ENCODE measurements around the gene FBXL14.

Gene FBXL14

DNA sequence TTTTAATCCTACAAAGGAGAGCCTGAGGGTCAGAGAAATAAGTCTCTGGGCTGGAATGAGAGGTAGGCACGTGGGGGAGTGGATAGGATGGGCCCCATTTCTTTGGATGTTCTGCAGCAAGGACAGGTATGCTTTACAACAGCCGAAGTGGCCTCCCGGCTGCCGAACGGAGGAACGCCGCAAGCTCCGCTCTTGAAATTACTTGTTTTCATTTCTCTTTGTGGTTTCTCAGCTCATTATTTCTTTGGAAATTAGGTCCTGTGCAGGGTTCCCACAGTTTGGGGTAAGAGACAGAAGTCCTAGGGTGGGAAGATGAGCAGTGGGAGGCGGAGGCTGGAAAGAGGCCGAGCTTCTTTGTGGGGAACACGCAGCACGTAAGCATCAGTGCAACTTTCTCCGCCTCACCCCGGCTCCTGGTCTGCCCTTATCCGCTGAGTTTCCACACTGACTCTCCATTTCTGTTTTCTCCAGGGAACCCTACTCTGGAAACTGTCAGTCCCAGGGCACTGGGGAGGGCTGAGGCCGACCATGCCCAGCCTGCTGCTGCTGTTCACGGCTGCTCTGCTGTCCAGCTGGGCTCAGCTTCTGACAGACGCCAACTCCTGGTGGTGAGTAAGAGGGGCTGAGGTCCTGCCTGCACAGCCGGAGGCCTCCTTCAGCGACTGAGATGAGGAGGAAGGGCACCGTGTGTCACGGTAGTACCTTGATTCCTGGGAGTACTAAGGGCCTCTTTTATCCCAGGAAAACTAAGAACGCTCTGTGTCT lies 36.6 kb upstream of the FBXL14 start:
- TF ChIP-seq, protein P1, sequence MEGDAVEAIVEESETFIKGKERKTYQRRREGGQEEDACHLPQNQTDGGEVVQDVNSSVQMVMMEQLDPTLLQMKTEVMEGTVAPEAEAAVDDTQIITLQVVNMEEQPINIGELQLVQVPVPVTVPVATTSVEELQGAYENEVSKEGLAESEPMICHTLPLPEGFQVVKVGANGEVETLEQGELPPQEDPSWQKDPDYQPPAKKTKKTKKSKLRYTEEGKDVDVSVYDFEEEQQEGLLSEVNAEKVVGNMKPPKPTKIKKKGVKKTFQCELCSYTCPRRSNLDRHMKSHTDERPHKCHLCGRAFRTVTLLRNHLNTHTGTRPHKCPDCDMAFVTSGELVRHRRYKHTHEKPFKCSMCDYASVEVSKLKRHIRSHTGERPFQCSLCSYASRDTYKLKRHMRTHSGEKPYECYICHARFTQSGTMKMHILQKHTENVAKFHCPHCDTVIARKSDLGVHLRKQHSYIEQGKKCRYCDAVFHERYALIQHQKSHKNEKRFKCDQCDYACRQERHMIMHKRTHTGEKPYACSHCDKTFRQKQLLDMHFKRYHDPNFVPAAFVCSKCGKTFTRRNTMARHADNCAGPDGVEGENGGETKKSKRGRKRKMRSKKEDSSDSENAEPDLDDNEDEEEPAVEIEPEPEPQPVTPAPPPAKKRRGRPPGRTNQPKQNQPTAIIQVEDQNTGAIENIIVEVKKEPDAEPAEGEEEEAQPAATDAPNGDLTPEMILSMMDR (IDR thresholded peaks at IDR 0.05; ENCODE audit: low read depth, low read length, missing control alignments), result peak; percentile 30
- H3K4me3 ChIP-seq (ENCODE audit: low read depth, low read length), result peak overlapping the region; percentile 37
- in situ Hi-C loops (cut with HindIII; ENCODE audit: low sequenced_read_pairs), result no loop called here
- DNase-seq (ENCODE audit: low read depth), result peak; percentile 26

DNA sequence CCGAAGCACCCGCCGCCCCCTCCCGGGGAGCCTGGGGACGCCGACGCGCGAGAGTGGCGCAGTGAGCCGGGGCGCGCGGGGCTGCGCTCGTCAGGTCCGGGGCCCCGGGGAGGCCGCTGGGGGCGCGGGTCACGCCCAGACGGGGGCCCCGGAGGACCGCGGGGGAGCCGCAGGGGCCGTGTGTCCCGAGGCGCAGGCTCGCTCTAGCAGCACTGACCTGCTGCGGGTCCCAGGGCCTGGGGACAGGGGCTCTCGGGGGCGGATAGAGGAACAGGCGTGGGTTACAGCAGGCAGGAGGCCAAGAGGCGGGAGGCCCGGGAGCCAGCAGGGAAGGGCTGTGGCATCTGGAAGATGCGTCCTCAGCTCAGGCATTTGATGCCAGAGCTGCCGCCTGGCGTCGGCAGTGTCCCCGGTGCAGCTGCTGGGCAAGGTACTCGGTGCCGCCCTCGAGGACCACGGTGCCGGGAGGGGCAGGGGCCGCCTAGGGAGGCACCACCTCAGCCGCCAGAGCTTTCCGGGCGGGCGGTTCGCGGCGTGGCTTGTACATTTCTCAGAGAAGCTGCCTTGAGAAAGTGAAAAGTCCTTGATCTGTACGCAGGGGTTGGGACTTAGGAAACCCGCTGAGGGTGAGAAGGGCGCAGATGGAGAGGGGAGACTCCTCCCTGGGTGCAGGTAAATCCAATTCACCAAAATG lies 35.9 kb upstream of the FBXL14 start:
- in situ Hi-C loops (cut with HindIII; ENCODE audit: low sequenced_read_pairs), result no loop called here
- DNase-seq (ENCODE audit: low read depth), result no peak
- peak overlapping the region; percentile 37 for H3K4me3 ChIP-seq (ENCODE audit: low read depth, low read length)
- TF ChIP-seq, protein P1 (IDR thresholded peaks at IDR 0.05; ENCODE audit: low read depth, low read length, missing control alignments), result peak; percentile 7

DNA sequence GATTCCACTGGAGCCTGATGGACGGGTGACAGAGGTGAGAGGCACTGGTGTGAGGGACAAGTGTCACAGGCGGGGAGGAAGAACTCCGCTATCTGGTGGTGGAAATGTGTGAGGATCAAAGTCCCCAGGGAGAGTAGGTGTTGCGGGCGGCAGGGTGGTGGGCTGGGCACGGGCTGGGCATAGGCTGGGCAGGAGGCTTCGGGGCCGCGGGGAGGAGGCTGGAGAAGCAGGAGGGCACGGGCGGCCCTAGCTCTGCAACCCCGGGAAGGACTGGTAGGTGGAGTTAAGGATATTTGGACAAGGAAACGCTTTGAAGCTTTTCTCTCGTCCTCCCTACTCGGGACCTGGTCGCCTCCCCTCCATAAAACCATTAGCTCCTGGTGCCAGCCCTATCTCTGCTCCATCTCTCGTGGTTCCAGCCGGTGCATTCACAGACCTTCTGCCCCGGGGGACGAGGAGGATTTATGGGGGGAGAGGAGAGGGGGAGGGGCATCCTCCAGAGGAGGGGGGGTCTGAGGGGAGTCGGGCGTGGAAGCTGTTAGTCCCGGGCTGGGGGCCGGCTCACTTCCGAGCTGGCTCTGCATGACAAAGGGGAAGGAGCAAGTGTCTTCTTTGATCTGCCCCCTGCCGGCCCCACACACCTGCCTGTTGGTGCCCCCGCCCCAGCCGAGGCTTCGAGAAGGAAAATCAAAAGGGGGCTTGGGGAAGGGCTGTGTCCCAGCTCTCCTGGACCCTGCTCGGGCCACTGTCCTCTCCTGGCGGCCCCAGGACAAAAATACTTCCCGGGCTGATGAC lies 35.2 kb upstream of the FBXL14 start:
- TF ChIP-seq, protein P1 (IDR thresholded peaks at IDR 0.05; ENCODE audit: low read depth, low read length, missing control alignments), result no peak
- DNase-seq (ENCODE audit: low read depth), result no peak
- in situ Hi-C loops (cut with HindIII; ENCODE audit: low sequenced_read_pairs), result no loop called here
- peak overlapping the region; percentile 37 for H3K4me3 ChIP-seq (ENCODE audit: low read depth, low read length)

DNA sequence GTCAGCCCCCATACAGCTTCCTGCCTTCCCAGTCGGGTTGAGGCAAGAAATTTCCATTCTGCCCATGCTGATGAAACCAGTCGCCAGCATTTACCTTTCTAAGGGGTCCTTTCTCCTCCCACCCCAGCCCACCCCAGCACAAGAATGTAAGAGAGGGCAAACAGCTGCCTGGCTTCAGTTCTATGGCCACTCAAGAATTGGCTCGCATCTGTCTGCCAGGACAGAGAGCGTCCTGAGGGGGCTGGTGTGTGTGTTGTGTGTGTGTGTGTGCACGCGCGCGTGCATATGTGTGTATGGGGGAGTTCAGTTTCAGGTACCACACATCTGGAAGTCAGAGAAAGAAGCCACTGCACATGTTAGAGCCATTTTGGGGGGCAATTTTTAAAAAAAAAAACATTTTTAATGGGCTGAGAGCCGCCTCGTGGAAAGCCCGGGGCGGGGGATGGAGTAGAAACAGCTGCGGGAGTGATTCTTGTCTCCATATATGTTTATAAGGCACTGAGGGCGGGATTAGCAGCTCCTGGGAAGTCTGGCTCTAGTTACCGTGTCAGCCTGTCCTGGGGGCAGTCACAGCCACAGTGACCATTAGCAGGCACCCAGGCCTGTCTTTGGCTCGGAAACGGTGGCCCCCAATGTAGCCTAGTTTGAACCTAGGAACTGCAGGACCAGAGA lies 34.4 kb upstream of the FBXL14 start, which contains the start of gene WNT5B:
WNT5B (plus strand) TSS at position 566 of the 672 bp plus-strand sequence. CDS start 2,124 bp downstream, outside the sequence.
- in situ Hi-C loops (cut with HindIII; ENCODE audit: low sequenced_read_pairs), result no loop called here
- TF ChIP-seq, protein P1 (IDR thresholded peaks at IDR 0.05; ENCODE audit: low read depth, low read length, missing control alignments), result no peak
- DNase-seq (ENCODE audit: low read depth), result no peak

DNA sequence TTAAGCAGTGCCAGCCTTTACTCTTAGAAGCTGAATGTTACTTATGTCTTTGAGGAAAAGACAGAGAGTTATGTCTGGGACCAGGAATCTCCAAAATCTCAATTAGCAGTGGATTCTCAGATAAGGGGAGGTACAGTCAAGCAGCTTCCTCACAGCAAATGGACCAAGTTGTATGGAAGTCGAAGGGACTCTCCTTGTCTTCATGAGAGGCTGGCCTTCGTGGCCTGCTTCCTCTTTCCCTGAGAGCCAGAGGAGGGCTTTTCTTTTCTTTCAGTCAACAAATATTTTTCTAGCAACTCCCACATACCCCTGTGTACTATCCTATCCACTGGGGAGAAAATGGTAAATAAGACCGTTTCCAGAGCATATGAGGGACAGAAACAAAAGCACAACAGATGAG lies 28.0 kb upstream of the FBXL14 start:
- in situ Hi-C loops (cut with HindIII; ENCODE audit: low sequenced_read_pairs), result no loop called here
- TF ChIP-seq, protein P1 (IDR thresholded peaks at IDR 0.05; ENCODE audit: low read depth, low read length, missing control alignments), result no peak
- no peak overlapping the region for H3K4me3 ChIP-seq (ENCODE audit: low read depth, low read length)
- no peak for DNase-seq (ENCODE audit: low read depth)

More for the DNA sequence above, 34.4 kb upstream of the FBXL14 start, which contains the start of gene WNT5B:
- peak within 1 kb of the TSS; percentile 37 for H3K4me3 ChIP-seq (ENCODE audit: low read depth, low read length)

DNA sequence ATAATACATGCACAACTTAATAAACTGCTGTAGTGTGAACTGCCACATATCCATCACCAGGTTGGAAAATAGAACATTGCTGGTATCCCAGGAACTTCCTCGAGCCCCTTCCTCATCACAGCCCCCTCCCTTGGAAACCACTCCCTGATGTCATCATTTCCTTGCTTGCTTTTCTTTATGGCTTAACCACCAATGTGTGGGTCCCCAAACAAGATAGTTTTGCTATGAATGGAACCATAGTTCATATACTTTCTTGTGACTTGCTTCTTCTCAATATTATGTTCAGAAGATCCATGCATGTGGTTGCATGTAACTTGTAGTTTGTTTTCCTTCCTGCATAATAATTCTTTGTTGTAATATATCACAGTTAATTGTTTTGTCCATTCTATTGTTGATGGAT lies 25.7 kb upstream of the FBXL14 start:
- in situ Hi-C loops (cut with HindIII; ENCODE audit: low sequenced_read_pairs), result no loop called here
- no peak for DNase-seq (ENCODE audit: low read depth)
- no peak overlapping the region for H3K4me3 ChIP-seq (ENCODE audit: low read depth, low read length)
- TF ChIP-seq, protein P1 (IDR thresholded peaks at IDR 0.05; ENCODE audit: low read depth, low read length, missing control alignments), result no peak
